OCI-LY7 (cell line): Measurements from ENCODE around the gene HJV.

ENCODE experiments used
- EZH2phosphoT487 ChIP-seq: fragments of 200-600 bp; sonication (generic); IDR thresholded peaks from 2 replicates; pipeline ENCODE4 v1.6.1; 2018; ENCODE audit warnings: low read depth, borderline replicate concordance, mild to moderate bottlenecking, mixed run types, antibody characterized with exemption, low read length, moderate library complexity, mixed read lengths
- TF ChIP-seq, protein P1 (sequence below): fragments of 200-600 bp; sonication (generic); conservative IDR thresholded peaks from 2 replicates; pipeline ENCODE4 v1.5.1; 2014; ENCODE audit warnings: mild to moderate bottlenecking, antibody characterized with exemption, low read length, moderate library complexity, mixed read lengths

DNA sequence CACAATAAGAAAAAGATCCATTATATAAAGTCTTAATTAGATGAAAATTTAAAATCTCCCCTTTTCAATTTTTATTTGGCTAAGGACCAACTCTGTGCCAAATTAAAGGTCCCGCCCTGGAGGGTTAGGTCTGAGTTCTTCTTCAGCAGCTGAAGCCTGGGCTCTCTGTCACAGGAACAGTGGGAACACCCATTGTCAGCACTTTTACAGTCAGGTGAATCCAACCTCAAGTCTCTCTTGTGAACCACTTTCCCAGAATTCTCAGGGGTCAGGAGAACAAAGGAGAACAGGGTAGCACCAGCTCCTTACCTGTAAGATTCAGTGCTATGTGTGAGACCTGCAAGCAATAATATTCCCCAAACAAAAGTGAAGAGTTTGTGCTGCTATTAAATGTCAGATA lies 25.1 kb upstream of the HJV start:
- TF ChIP-seq, protein P1, sequence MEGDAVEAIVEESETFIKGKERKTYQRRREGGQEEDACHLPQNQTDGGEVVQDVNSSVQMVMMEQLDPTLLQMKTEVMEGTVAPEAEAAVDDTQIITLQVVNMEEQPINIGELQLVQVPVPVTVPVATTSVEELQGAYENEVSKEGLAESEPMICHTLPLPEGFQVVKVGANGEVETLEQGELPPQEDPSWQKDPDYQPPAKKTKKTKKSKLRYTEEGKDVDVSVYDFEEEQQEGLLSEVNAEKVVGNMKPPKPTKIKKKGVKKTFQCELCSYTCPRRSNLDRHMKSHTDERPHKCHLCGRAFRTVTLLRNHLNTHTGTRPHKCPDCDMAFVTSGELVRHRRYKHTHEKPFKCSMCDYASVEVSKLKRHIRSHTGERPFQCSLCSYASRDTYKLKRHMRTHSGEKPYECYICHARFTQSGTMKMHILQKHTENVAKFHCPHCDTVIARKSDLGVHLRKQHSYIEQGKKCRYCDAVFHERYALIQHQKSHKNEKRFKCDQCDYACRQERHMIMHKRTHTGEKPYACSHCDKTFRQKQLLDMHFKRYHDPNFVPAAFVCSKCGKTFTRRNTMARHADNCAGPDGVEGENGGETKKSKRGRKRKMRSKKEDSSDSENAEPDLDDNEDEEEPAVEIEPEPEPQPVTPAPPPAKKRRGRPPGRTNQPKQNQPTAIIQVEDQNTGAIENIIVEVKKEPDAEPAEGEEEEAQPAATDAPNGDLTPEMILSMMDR = no peak
- no peak for TF ChIP-seq EZH2phosphoT487
